ENCODE data around the gene ARHGEF11.

The ARHGEF11 gene

DNA sequence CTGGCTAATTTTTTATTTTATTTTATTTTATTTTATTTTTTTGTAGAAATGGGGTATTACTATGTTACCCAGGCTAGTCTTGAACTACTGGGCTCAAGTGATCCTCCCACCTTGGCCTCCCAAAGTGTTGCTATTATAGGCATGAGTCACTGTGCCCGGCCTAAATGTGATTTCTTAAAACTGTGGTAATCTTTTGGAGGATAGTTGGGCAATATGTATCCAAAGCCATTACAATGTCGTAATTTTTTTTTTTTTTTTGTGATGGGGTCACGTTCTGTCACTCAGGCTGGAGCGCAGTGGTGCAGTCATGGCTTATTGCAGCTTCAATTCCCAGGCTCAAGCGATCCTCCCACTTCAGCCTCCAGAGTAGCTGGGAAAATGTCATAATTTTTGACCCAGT, 39.9 kb upstream of the ARHGEF11 start:
- no peak for TF ChIP-seq ARNT (IDR thresholded peaks at IDR 0.05)
- TF ChIP-seq, protein P1, sequence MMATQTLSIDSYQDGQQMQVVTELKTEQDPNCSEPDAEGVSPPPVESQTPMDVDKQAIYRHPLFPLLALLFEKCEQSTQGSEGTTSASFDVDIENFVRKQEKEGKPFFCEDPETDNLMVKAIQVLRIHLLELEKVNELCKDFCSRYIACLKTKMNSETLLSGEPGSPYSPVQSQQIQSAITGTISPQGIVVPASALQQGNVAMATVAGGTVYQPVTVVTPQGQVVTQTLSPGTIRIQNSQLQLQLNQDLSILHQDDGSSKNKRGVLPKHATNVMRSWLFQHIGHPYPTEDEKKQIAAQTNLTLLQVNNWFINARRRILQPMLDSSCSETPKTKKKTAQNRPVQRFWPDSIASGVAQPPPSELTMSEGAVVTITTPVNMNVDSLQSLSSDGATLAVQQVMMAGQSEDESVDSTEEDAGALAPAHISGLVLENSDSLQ (IDR thresholded peaks at IDR 0.05), result no peak
- no peak for TF ChIP-seq HDGF (IDR thresholded peaks at IDR 0.05; ENCODE audit: borderline replicate concordance)
- TF ChIP-seq ZNF384 (IDR thresholded peaks at IDR 0.05), result no peak
- no peak for TF ChIP-seq L3MBTL2 (conservative IDR thresholded peaks at IDR 0.05)
- no peak for TF ChIP-seq SUZ12 (IDR thresholded peaks at IDR 0.05)
- TF ChIP-seq CTBP1 (IDR thresholded peaks at IDR 0.05; ENCODE audit: borderline replicate concordance), result no peak
- no peak for TF ChIP-seq LEF1 (IDR thresholded peaks at IDR 0.05; ENCODE audit: borderline replicate concordance)
- TF ChIP-seq TARDBP (IDR thresholded peaks at IDR 0.05), result no peak
- TF ChIP-seq FOXM1 (IDR thresholded peaks at IDR 0.05; ENCODE audit: borderline replicate concordance), result no peak
- no peak for TF ChIP-seq FOXA1 (IDR thresholded peaks at IDR 0.05)
- CTCF ChIA-PET, result no interaction called here
- no peak for DNase-seq (ENCODE audit: extremely low spot score)
- POLR2A ChIA-PET, result no interaction called here

DNA sequence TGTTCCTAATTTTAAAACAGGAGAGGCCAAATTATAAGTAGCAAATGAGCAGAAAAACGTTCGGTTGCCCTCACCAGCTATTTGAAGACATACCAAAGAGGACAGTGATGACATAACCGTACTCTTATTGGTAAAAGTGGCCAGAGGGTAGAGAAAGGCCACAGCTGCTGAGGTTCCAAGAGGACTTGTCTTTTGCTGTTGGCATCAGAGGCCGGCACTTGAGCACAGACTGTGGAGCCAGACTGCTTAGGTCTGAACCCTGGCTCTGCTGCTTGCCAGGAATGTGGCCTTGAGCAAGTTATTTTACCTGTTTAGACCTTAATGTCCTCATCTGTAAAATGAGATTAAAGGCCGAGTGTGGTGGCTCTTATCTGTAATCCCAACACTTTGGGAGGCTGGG, 39.2 kb upstream of the ARHGEF11 start:
- TF ChIP-seq HDGF (IDR thresholded peaks at IDR 0.05; ENCODE audit: borderline replicate concordance) (no peak), ZNF384 (IDR thresholded peaks at IDR 0.05) (no peak), FOXK2 (IDR thresholded peaks at IDR 0.05) (no peak), L3MBTL2 (conservative IDR thresholded peaks at IDR 0.05) (no peak), ARNT (IDR thresholded peaks at IDR 0.05) (no peak), SP1 (IDR thresholded peaks at IDR 0.05) (no peak), CTBP1 (IDR thresholded peaks at IDR 0.05; ENCODE audit: borderline replicate concordance) (no peak), LEF1 (IDR thresholded peaks at IDR 0.05; ENCODE audit: borderline replicate concordance) (no peak), TARDBP (IDR thresholded peaks at IDR 0.05) (no peak), FOXM1 (IDR thresholded peaks at IDR 0.05; ENCODE audit: borderline replicate concordance) (no peak), FOXA1 (IDR thresholded peaks at IDR 0.05) (no peak), ELF4 (IDR thresholded peaks at IDR 0.05) (no peak), BHLHE40 (IDR thresholded peaks at IDR 0.05; ENCODE audit: borderline replicate concordance) (no peak)
- ChIA-PET CTCF (no interaction called here), POLR2A (no interaction called here)
- DNase-seq (ENCODE audit: extremely low spot score), result no peak

DNA sequence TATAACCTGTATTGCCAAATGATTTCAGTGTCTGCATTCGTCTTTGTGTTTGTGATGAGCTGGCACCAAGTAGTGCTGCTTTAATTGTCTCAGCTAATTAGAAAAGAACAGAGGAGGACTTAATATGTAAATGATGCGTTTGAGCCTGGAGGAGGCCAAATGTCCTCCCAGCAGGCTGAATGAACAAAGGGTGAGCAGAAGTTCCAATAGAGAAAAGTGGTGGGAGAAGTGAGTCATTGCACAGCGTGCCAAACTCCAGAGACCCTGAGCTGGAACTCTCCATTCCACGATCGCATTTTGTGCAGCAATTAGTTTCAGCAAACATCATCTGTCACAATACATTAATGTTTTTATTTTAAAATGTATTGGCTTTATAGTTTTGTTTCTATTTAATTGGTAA, 36.2 kb upstream of the ARHGEF11 start:
- TF ChIP-seq L3MBTL2 (conservative IDR thresholded peaks at IDR 0.05), result no peak
- TF ChIP-seq, protein P1 (IDR thresholded peaks at IDR 0.05), result no peak
- DNase-seq (ENCODE audit: extremely low spot score), result no peak
- CTCF ChIA-PET, result interaction anchor here (1.2 kb wide), 1 partner anchor 8 kb away, joined by 5 read pairs; no protein-coding TSS in a partner anchor
- POLR2A ChIA-PET, result interaction anchor here (0.9 kb wide), 1 partner anchor 12 kb away, joined by 4 read pairs; no protein-coding TSS in a partner anchor

DNA sequence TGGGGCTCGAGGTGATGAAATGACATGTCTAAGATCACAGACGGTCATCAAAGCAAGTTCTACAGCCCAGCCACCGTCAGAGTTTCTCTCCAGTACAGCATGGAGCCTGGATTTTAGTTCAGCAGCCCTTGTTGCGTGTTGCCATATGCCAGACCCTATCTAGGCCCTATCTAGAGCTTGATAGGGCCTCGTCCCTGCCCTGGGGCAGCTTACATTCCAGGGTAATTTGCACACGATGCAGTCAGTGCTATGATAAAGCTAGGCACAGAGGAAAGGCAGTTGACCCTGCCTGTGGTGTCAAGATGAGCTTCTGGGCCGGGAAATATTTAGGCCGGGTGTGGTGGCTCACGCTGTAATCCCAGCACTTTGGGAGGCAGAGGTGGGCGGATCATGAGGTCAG, 35.2 kb upstream of the ARHGEF11 start:
- CTCF ChIA-PET, result interaction anchor here (1.2 kb wide), 1 partner anchor 9 kb away, joined by 5 read pairs; no protein-coding TSS in a partner anchor
- no peak for DNase-seq (ENCODE audit: extremely low spot score)
- TF ChIP-seq ZNF384 (IDR thresholded peaks at IDR 0.05) (no peak), FOXM1 (IDR thresholded peaks at IDR 0.05; ENCODE audit: borderline replicate concordance) (no peak), HDGF (IDR thresholded peaks at IDR 0.05; ENCODE audit: borderline replicate concordance) (no peak), BHLHE40 (IDR thresholded peaks at IDR 0.05; ENCODE audit: borderline replicate concordance) (no peak), SUZ12 (IDR thresholded peaks at IDR 0.05) (no peak), ELF4 (IDR thresholded peaks at IDR 0.05) (no peak), LEF1 (IDR thresholded peaks at IDR 0.05; ENCODE audit: borderline replicate concordance) (no peak), TARDBP (IDR thresholded peaks at IDR 0.05) (no peak), ARNT (IDR thresholded peaks at IDR 0.05) (no peak), NFRKB (IDR thresholded peaks at IDR 0.05) (no peak)
- POLR2A ChIA-PET, result no interaction called here

DNA sequence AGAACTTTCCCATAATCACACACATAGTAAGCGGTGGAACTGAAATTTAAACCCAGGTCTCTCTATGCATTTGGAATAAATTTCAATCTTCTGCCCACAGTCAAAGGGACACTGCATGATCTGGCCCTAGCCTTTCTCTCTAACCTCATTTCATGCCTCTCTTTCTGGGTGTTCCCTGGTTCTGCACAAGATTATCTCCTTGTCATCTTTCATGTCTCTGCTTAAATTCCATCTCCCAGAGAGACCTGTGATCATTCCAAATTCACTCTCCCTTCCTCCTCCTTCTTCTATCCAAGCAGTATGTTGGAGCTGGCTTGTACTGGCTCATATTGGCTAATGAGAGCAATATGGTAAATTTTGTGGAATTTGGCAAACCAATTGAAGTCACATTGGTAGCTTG, 31.9 kb upstream of the ARHGEF11 start:
- ChIA-PET CTCF (no interaction called here), POLR2A (no interaction called here)
- TF ChIP-seq ELF4 (IDR thresholded peaks at IDR 0.05) (no peak), ZNF384 (IDR thresholded peaks at IDR 0.05) (no peak), ARNT (IDR thresholded peaks at IDR 0.05) (no peak), LEF1 (IDR thresholded peaks at IDR 0.05; ENCODE audit: borderline replicate concordance) (no peak), HDGF (IDR thresholded peaks at IDR 0.05; ENCODE audit: borderline replicate concordance) (no peak), TARDBP (IDR thresholded peaks at IDR 0.05) (no peak), L3MBTL2 (conservative IDR thresholded peaks at IDR 0.05) (no peak), SP1 (IDR thresholded peaks at IDR 0.05) (no peak), FOXK2 (IDR thresholded peaks at IDR 0.05) (no peak), FOXM1 (IDR thresholded peaks at IDR 0.05; ENCODE audit: borderline replicate concordance) (no peak), SUZ12 (IDR thresholded peaks at IDR 0.05) (no peak), CTBP1 (IDR thresholded peaks at IDR 0.05; ENCODE audit: borderline replicate concordance) (no peak), BHLHE40 (IDR thresholded peaks at IDR 0.05; ENCODE audit: borderline replicate concordance) (no peak)
- TF ChIP-seq, protein P1 (IDR thresholded peaks at IDR 0.05), result no peak
- no peak for DNase-seq (ENCODE audit: extremely low spot score)

DNA sequence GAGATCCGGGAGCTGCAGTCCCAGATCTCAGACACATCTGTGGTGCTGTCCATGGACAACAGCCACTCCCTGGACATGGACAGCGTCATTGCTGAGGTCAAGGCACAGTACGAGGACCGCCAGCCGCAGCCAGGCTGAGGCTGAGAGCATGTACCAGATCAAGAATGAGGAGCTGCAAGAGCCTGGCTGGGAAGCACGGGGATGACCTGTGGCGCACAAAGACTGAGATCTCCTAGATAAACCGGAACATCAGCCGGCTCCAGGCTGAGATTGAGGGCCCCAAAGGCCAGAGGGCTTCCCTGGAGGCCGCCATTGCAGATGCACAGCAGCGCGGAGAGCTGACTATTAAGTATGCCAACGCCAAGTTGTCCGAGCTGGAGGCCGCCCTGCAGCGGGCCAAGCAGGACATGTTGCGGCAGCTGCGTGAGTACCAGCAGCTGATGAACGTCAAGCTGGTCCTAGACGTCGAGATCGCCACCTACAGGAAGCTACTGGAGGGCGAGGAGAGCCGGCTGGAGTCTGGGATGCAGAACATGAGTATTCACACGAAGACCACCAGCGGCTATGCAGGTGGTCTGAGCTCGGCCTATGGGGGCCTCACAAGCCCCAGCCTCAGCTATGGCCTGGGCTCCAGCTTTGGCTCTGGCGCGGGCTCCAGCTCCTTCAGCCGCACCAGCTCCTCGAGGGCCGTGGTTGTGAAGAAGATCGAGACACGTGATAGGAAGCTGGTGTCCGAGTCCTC, 28.6 kb upstream of the ARHGEF11 start:
- no peak for TF ChIP-seq CTBP1 (IDR thresholded peaks at IDR 0.05; ENCODE audit: borderline replicate concordance)
- TF ChIP-seq L3MBTL2 (conservative IDR thresholded peaks at IDR 0.05), result peak; percentile 96
- peak; percentile 82 for DNase-seq (ENCODE audit: extremely low spot score)
- ChIA-PET CTCF (interaction anchor here (0.7 to 1.9 kb wide), 20 partner anchors 9 to 450 kb away, joined by 3 to 12 read pairs (median 4); no protein-coding TSS in a partner anchor), POLR2A (interaction anchor here (0.7 to 1.1 kb wide), 2 partner anchors 74 to 141 kb away, joined by 3 read pairs; no protein-coding TSS in a partner anchor)
